ENCODE data around the gene KRTAP20-2. TPM values are rescaled to one million over a fixed set of nuclear protein-coding genes. Genes with fewer than 3 reads are reported as not detected.

Gene KRTAP20-2
- total RNA-seq, 1 donor from 2014 or later: not detected

DNA sequence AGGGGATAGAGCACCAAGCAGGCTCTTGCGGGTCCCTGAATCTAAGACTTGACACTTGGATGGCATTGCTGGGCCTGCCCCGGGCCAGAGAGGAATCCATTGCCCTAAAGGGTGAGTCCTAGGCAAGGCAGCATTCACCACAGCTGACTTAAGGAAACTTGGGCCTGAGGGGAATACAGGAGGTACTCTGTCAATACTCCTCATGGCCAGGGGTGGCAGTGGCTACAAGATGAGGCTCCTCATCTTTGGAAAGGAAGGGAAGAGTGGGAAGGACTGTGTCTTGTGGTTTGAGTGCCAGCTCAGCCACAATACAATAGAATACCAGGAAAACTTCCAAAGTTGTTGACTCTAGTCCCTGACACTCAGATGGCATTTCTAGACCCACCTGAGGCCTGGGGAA is 29.0 kb upstream of the KRTAP20-2 start:
- H3K27ac ChIP-seq: no peak overlapping the region
- H3K4me3 ChIP-seq: no peak overlapping the region
- TF ChIP-seq, protein P1, sequence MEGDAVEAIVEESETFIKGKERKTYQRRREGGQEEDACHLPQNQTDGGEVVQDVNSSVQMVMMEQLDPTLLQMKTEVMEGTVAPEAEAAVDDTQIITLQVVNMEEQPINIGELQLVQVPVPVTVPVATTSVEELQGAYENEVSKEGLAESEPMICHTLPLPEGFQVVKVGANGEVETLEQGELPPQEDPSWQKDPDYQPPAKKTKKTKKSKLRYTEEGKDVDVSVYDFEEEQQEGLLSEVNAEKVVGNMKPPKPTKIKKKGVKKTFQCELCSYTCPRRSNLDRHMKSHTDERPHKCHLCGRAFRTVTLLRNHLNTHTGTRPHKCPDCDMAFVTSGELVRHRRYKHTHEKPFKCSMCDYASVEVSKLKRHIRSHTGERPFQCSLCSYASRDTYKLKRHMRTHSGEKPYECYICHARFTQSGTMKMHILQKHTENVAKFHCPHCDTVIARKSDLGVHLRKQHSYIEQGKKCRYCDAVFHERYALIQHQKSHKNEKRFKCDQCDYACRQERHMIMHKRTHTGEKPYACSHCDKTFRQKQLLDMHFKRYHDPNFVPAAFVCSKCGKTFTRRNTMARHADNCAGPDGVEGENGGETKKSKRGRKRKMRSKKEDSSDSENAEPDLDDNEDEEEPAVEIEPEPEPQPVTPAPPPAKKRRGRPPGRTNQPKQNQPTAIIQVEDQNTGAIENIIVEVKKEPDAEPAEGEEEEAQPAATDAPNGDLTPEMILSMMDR (IDR thresholded peaks at IDR 0.05): no peak
- no peaks in the 10 kb centered on the region for H3K36me3 ChIP-seq
- no peaks in the 10 kb centered on the region for H3K27me3 ChIP-seq (ENCODE audit: low read depth)
- H3K4me1 ChIP-seq: no peaks in the 10 kb centered on the region
- no peaks in the 10 kb centered on the region for H3K9me3 ChIP-seq
- DNase-seq (no peak), ATAC-seq (no peak)
- intact Hi-C loops (cut with DNase I): no loop called here

DNA sequence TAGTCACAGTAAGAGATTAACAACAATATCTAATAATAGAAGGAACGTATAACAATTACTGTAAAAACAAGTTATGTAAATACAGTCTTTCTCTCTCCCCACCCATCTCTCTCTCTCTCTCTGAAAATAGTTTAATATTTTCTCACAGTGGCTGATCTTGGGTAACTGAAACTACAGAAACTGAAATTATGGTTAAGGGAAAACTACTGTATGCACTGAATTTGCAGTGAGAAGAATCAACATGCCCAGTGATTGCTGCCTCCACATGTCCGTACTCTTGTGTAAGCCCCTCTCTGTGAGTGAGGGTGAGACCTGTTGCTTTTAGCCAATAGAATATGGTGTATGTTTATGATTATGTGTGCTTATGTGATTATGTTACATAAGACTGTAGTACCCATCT is 22.9 kb upstream of the KRTAP20-2 start:
- TF ChIP-seq, protein P1 (IDR thresholded peaks at IDR 0.05): no peak

DNA sequence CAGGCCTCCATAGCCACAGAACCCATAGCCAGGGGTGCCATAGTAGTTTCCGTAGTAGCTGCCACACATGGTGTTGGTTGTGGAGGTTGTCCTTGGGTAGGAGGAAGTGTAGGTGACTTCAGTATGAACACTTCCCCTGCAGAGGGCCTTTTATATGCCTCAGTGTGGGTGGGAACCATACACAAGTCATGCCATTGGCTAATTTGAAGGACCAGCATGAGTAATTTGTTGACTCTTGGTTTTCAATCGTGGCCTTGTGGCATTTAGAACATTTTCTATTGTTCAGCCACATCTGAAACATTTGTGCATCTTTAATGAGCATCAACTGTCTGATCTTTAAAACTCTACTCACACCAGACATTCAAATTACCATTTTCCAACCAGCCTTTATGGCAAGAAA is 21.2 kb upstream of the KRTAP20-2 start, which contains the start of gene KRTAP6-1:
TSS of gene KRTAP6-1 (minus strand) at position 95 of the 400 bp plus-strand sequence. CDS start at position 69, 26 bp downstream.
- Histone ChIP-seq H3K4me1 (no peaks in the 10 kb centered on the region), H3K9me3 (no peaks in the 10 kb centered on the region), H3K4me3 (no peak within 1 kb of the TSS), H3K36me3 (no peaks in the 10 kb centered on the region), H3K27me3 (ENCODE audit: low read depth) (no peaks in the 10 kb centered on the region), H3K27ac (no peak within 1 kb of the TSS)
- TF ChIP-seq, protein P1 (IDR thresholded peaks at IDR 0.05): no peak
- ATAC-seq (no peak), DNase-seq (no peak)
- intact Hi-C loops (cut with DNase I): no loop called here

More for the DNA sequence above, 22.9 kb upstream of the KRTAP20-2 start:
- Histone ChIP-seq H3K4me3 (no peak overlapping the region), H3K27ac (no peak overlapping the region), H3K9me3 (no peaks in the 10 kb centered on the region), H3K4me1 (no peaks in the 10 kb centered on the region), H3K36me3 (no peaks in the 10 kb centered on the region), H3K27me3 (ENCODE audit: low read depth) (no peaks in the 10 kb centered on the region)
- ATAC-seq (no peak), DNase-seq (no peak)
- intact Hi-C loops (cut with DNase I): no loop called here

DNA sequence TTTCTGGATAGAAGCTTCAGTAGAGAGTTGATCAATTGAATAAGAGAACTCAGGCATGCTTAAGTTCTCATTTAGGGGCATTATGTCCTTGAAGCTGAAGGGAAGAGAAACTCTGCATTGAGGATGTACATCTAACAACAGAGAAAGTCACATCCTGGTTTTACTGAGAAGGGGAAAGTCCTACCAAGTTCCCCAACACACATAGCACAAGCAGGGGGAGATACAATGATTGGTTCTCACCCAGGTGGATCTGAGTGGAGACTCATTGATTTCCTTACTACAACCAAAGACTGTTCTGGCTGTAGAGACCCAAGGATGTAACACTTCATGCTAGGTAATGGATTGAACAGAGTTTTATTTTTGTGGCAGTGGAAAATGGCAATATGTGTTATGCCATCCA is 19.8 kb upstream of the KRTAP20-2 start:
- TF ChIP-seq, protein P1 (IDR thresholded peaks at IDR 0.05): no peak
- H3K27ac ChIP-seq: no peak overlapping the region
- no peaks in the 10 kb centered on the region for H3K9me3 ChIP-seq
- H3K36me3 ChIP-seq: no peaks in the 10 kb centered on the region
- H3K4me1 ChIP-seq: no peaks in the 10 kb centered on the region
- H3K27me3 ChIP-seq (ENCODE audit: low read depth): no peaks in the 10 kb centered on the region
- intact Hi-C loops (cut with DNase I): no loop called here
- ATAC-seq: no peak
- no peak overlapping the region for H3K4me3 ChIP-seq
- no peak for DNase-seq

DNA sequence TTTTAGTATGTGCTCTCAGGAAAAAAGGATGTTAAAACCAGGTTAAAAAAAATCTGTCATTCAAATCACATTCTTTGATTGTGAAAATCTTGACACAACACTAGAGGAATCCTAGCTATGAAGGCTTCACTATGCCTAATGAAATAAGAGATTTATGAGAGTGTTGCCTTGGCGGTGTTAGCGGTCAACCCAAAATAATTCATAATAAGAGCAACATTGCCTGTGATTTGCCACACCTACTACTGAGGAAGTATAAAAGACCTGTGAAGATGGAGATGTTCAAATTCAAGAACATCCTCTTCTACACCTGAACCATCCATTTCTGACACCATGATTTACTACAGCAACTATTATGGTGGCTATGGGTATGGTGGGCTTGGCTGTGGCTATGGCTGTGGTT is 18.9 kb upstream of the KRTAP20-2 start, which contains the start of gene KRTAP20-1:
TSS of gene KRTAP20-1 (plus strand) at position 301 of the 400 bp plus-strand sequence. CDS start at position 331, 30 bp downstream.
- no peaks in the 10 kb centered on the region for H3K36me3 ChIP-seq
- no peaks in the 10 kb centered on the region for H3K9me3 ChIP-seq
- H3K4me3 ChIP-seq: no peak within 1 kb of the TSS
- ATAC-seq (no peak), DNase-seq (no peak)
- intact Hi-C loops (cut with DNase I): no loop called here
- no peak within 1 kb of the TSS for H3K27ac ChIP-seq
- no peaks in the 10 kb centered on the region for H3K27me3 ChIP-seq (ENCODE audit: low read depth)
- no peaks in the 10 kb centered on the region for H3K4me1 ChIP-seq
- TF ChIP-seq, protein P1 (IDR thresholded peaks at IDR 0.05): no peak
